GM06990 (cell line): ENCODE data around the gene GNA12.
A peak's percentile ranks its signal among the peaks of the same experiment; 100 is the strongest.

Source experiments
- DNase-seq: peaks from one replicate; pipeline ENCODE4 v3.0.0-alpha.2; 2011; ENCODE audit not compliant: insufficient read length; ENCODE audit errors: extremely low read depth
- H3K27me3 ChIP-seq: replicated peaks from 2 replicates; pipeline ENCODE4 v1.6.0; 2011; ENCODE audit warnings: low read length; ENCODE audit not compliant: control insufficient read depth, insufficient read depth
- H3K36me3 ChIP-seq: 2 replicates; pipeline ENCODE4 v1.5.1; 2011; ENCODE audit warnings: low read length; ENCODE audit not compliant: control insufficient read depth, insufficient read depth
- H3K4me3 ChIP-seq: replicated peaks from 2 replicates; pipeline ENCODE4 v1.5.1; 2011; ENCODE audit warnings: low read depth, mild to moderate bottlenecking, control low read depth, low read length
- CTCF ChIP-seq: IDR thresholded peaks from 2 replicates; pipeline ENCODE4 v1.5.1; 2011; ENCODE audit warnings: low read length, control low read depth, mild to moderate bottlenecking, inconsistent platforms; ENCODE audit not compliant: insufficient read depth, poor library complexity, severe bottlenecking

The GNA12 gene

GRCh38 chr7:2721842-2722241 lies 122.3 kb downstream of the GNA12 start:
- H3K27me3 ChIP-seq: no peaks in the 10 kb centered on the region
- H3K36me3 ChIP-seq: peaks cover 2% of the 10 kb centered on the region; the same call in 1 of the 2 replicates
- no peak for DNase-seq
- TF ChIP-seq CTCF: no peak
- H3K4me3 ChIP-seq: no peak overlapping the region

GRCh38 chr7:2720024-2720423 lies 124.1 kb downstream of the GNA12 start:
- Histone ChIP-seq H3K36me3 (peaks cover 2% of the 10 kb centered on the region; the same call in 1 of the 2 replicates), H3K4me3 (no peak overlapping the region), H3K27me3 (no peaks in the 10 kb centered on the region)
- DNase-seq: no peak
- no peak for TF ChIP-seq CTCF

DNA sequence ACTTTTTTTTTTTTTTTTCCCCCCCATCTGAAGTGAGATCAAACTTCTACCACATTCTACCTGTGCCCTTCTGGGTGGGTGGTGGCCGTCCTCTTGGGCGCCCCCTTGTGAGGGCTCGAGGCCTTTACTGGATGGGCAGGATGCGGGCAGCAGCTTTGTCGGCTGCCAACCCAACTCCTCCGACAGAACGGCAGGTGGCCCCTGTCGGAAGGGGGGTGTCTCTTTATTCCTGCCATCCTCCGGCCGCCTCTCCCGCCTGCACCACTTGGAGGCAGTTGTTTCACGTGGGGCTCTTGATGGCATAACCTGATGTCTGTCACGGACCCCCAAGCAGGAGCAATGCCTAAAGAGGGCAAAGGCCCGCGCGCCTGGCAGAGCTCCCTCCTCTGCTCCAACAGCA lies 125.1 kb downstream of the GNA12 start:
- Histone ChIP-seq H3K27me3 (no peaks in the 10 kb centered on the region), H3K36me3 (peaks cover 2% of the 10 kb centered on the region), H3K4me3 (no peak overlapping the region)
- TF ChIP-seq CTCF: peak; percentile 55
- DNase-seq: no peak

GRCh38 chr7:2718296-2718965 lies 125.7 kb downstream of the GNA12 start:
- Histone ChIP-seq H3K4me3 (no peak overlapping the region), H3K27me3 (no peaks in the 10 kb centered on the region), H3K36me3 (peaks cover 2% of the 10 kb centered on the region)
- no peak for DNase-seq
- TF ChIP-seq CTCF: no peak

- Histone ChIP-seq H3K27me3 (no peaks in the 10 kb centered on the region), H3K4me3 (no peak overlapping the region), H3K36me3 (peaks cover 2% of the 10 kb centered on the region)
- no peak for DNase-seq
- TF ChIP-seq CTCF: no peak
Observed at GRCh38 chr7:2717293-2718261, 126.5 kb downstream of the GNA12 start.
